Measurements from ENCODE around the gene NANOS1.
A peak's percentile ranks its signal among the peaks of the same experiment; 100 is the strongest.
"Not testable (repeated sequence)": the region's sequence is repeated elsewhere in the genome, so short reads cannot be mapped to it uniquely, and the experiment has no call there.

NANOS1 gene

DNA sequence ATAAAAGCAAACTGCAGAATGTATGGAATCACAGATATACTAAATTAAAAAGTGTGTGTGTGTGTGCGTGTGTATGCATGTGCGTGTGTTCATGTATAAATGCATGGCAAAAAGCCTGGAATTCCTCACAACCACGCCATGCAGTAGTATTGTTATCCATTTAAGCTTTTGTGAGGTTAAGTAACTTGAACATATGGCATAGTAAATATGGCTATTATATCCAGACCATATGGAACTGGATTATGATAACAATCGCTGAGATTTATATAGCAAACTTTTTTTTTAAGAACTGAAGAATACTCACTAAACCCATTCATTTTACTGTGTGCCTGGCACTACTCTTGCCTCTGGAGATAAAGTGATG lies 22.3 kb upstream of the NANOS1 start:
- no peak for DNase-seq (ENCODE audit: low spot score)

GRCh38 chr10:119020627-119020946 lies 8.9 kb upstream of the NANOS1 start:
- DNase-seq (ENCODE audit: low spot score), result no peak

GRCh38 chr10:119022846-119023552 lies 6.5 kb upstream of the NANOS1 start:
- no peak for DNase-seq (ENCODE audit: low spot score)

- no peak for DNase-seq (ENCODE audit: low spot score)
Measured at GRCh38 chr10:119023553-119023868, 6.0 kb upstream of the NANOS1 start.

GRCh38 chr10:119024882-119025281 lies 4.6 kb upstream of the NANOS1 start:
- no peak for DNase-seq (ENCODE audit: low spot score)

GRCh38 chr10:119025336-119025735 lies 4.2 kb upstream of the NANOS1 start:
- no peak for DNase-seq (ENCODE audit: low spot score)

GRCh38 chr10:119025776-119026175 lies 3.7 kb upstream of the NANOS1 start:
- no peak for DNase-seq (ENCODE audit: low spot score)

GRCh38 chr10:119026301-119027110 lies 3.0 kb upstream of the NANOS1 start:
- DNase-seq (ENCODE audit: low spot score), result no peak

GRCh38 chr10:119028445-119028899 lies 1.0 kb upstream of the NANOS1 start:
- not testable (repeated sequence) for DNase-seq (ENCODE audit: low spot score)

DNA sequence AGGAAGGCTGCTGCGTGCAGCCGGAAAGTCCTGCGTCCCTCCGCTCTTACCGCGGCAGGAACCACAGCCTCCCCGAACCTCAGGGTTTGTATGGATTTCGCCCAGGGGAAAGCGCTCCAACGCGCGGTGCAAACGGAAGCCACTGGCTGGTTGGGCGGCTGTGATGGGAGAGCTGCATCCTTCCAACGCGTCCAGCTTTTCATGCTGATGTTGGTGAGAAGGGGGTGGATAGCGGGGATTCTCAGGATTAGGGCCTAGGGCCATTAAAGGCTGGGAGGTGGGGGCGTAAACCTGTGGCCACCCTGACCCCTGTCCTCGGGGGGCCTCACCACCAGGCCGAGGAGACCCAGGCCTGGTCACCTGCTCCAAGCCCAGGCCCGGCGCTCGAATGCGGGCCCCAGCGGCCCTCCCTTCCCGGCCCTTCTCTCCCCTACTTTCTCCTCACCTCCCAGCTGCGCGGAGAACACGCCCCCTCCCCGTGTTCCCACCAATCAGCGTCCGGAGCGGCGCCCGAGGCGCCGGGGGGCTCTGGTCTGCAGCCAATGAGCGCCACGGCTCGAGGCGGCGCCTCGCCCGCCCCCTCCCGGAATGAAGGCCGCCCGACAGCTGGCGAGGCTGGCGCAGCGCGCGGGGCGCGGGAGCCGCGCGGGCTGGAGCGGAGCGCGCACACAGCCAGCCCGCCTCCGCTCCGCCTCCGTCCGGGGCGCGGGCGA lies 458 bp upstream of the NANOS1 start:
- DNase-seq (ENCODE audit: low spot score), result peak; percentile 87

- no peak for DNase-seq (ENCODE audit: low spot score)
Measured at GRCh38 chr10:119030421-119031250, 1.1 kb downstream of the NANOS1 start.

GRCh38 chr10:119031496-119032059 lies 2.1 kb downstream of the NANOS1 start:
- no peak for DNase-seq (ENCODE audit: low spot score)

GRCh38 chr10:119039161-119039560 lies 9.6 kb downstream of the NANOS1 start:
- no peak for DNase-seq (ENCODE audit: low spot score)

GRCh38 chr10:119041326-119041725 lies 11.8 kb downstream of the NANOS1 start:
- no peak for DNase-seq (ENCODE audit: low spot score)

- no peak for DNase-seq (ENCODE audit: low spot score)
Measured at GRCh38 chr10:119042169-119042568, 12.7 kb downstream of the NANOS1 start.

- no peak for DNase-seq (ENCODE audit: low spot score)
Measured at GRCh38 chr10:119045561-119045960, 16.0 kb downstream of the NANOS1 start.

DNA sequence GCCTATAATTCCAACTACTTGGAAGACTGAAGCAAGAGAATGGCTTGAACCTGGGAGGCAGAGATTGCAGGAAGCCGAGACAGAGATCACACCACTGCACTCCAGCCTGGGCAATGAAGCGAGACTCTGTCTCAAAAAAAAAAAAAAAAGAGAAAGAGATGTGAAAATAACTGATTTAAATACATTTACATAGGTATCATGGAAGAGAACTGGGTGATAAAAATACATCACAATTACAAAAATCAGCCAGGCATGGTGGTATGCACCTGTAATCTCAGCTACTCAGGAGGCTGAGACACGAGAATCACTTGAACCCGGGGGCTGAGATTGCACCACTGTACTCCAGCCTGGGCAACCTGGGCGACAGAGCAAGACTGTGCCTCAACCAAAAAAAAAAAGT lies 19.8 kb downstream of the NANOS1 start:
- DNase-seq (ENCODE audit: low spot score), result no peak

GRCh38 chr10:119049777-119050176 lies 20.3 kb downstream of the NANOS1 start:
- DNase-seq (ENCODE audit: low spot score), result no peak

GRCh38 chr10:119051775-119052174 lies 22.3 kb downstream of the NANOS1 start:
- no peak for DNase-seq (ENCODE audit: low spot score)

- no peak for DNase-seq (ENCODE audit: low spot score)
Measured at GRCh38 chr10:119055472-119055871, 26.0 kb downstream of the NANOS1 start.

DNA sequence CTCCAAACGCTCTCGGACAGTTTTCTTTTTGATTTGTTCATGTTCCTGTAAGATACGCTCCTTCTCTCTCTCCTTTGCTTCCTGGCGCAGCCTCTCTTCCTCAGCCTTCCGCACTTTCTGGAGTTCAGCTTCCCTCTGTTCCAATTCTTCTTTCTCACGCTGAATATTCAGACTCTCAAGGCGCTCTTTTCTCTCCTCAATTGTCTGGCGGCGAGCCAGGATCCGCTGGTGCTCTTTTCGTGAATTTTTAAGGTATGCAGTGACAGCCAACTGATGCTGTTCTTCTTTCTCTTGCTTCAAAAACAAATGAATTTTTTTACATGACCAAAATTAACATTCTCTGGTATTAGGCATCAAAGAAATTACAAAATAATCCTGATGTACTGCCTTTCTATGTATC lies 28.5 kb downstream of the NANOS1 start:
- DNase-seq (ENCODE audit: low spot score), result no peak

DNA sequence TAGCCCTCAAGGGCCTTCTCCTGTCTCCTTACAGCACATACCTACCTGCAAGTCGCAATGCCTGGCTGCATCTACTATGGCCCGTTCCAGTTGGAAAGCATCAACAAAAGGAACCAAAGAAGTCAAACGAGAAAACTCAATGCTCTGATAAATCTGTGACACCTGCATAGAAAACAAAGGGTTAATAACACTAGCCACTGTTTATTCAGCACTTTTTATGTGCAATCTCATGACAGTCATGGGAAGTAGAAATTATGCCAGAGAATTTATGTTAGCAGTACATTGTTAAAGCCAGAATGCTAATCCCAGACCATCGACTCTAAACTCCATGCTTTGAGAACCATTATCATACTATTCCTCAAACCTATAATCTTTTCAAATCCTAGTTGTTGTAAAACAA lies 30.0 kb downstream of the NANOS1 start:
- no peak for DNase-seq (ENCODE audit: low spot score)

Measured in putamen (tissue), 1 donor.